HUDEP-2 (cell line): ENCODE data around the gene VEGFA.

ENCODE experiments used
- DNase-seq, 76 experiments: peaks; one replicate each; lab custom pipeline; 2025; ENCODE audit not compliant: unreplicated experiment in 76 of 76; lab: John Stamatoyannopoulos, UW

VEGFA gene

DNA sequence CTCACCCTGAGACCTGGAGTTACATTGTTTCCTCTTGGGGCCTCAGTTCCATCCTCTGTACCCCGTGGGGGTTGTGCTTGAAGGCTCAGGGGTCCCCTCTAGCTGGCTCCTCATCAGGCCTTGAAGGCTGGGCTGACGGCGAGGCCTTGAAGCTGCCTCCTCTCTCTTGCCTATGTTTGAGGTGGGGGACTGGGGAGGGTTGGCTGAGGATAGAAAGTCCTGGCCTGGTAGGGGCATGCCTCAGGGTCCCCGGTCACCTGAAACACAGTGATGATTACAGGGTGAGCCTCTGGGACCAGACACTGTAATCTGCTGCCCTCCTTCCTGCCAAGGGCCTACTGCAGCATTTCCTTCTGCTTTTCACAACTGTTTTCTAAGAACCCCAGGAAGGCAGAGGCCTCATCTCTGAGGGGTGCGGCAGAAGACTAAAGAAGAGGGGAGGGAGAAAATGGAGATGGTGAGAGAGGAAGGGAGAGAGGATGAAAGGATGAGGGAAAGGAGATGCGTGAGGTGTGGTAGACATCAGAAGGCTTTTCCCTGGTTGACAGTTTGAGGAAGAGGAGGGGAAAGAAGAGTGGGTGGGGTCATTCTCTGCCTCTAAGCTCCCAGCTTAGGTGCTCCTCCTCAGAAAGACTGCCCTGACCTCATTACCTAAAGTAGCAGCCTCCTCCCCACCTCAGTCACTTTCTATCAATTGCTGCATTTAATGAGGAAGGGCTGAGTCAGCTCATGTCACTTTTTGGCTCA lies 29.7 kb downstream of the VEGFA start:
- DNase-seq = peak in 2 of 76 experiments; percentile 22 to 33

DNA sequence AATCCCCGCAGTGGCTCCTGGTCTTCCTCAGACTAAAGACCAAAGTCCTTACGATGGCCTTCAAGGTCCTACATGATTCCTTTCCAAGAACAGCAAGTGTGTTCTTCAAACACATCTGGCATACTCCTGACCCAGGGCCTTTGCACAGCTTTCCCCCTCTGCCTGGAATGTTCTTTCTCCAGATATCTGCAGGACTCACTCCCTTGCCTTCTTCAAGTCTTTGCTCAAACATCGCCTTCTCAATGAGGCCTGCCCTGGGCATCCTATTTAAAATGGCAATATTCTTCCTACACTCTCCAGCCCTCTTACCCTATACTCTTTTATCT lies 30.2 kb downstream of the VEGFA start:
- DNase-seq = no peak

DNA sequence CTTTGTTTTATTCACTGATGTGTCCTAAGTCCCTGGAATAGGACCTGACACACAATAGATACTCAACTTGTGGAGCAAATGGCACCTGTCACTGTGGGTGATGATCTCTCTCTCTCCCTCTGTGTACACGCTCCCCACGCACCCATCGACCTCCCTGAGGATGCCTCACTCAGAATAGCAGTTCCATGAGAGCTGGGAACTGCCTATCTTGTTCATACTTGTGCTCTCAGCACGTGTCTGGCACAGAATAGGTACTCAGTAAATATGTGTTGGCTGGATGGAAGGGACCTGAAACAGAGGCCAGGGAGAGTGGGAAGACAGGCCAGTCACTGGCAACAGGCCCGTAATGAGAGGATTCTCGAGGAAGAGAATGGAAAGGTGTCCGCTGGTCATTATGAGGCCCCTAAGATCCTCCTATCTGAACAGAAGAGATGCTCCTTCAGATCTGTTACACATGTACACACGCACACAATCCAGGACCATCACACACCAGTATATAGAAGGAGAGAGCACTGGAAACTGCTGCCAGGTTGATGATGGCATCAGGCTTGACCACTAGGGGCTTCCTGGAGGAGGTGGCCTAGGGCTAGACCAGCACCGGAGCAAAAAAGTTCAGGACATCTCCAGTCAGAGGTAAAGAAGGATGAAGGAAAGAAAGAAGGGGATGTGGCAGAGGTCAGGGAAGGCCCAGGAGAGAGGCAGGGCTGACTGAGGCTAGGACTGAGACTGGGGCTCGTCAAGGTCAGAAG lies 30.9 kb downstream of the VEGFA start:
- no peak for DNase-seq

DNA sequence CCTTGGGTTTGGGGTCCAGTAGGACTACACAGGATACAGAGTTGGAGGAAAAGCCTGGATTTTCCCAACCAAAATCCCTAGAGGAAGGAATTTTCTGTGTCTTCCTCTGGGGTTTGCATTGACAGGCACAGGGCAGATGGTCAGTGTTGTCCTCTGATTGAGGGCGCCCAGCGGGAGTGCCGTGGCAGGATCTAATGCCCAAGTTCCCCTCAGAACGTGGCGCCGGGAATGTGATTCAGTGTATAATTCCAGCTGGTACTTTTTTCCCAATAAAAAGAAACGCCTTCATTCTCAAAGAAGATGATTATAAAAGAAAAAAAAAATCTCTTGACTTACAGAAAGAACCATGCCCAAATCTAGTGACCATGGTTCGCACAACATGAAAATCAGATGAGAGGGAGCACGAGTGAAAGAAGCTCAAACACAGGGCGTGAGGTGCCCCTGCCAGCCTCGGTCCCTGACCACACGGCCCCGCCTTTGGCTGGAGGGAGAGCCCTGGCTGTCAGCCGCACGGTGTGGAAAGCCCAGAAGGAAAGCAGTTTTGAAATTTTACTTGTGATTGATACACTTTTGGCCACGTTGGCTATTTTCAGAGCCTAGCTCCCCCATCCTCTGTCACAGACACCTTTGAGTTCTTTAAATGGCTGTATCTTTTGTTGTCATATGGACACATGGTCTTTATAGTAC lies 31.6 kb downstream of the VEGFA start:
- no peak for DNase-seq

DNA sequence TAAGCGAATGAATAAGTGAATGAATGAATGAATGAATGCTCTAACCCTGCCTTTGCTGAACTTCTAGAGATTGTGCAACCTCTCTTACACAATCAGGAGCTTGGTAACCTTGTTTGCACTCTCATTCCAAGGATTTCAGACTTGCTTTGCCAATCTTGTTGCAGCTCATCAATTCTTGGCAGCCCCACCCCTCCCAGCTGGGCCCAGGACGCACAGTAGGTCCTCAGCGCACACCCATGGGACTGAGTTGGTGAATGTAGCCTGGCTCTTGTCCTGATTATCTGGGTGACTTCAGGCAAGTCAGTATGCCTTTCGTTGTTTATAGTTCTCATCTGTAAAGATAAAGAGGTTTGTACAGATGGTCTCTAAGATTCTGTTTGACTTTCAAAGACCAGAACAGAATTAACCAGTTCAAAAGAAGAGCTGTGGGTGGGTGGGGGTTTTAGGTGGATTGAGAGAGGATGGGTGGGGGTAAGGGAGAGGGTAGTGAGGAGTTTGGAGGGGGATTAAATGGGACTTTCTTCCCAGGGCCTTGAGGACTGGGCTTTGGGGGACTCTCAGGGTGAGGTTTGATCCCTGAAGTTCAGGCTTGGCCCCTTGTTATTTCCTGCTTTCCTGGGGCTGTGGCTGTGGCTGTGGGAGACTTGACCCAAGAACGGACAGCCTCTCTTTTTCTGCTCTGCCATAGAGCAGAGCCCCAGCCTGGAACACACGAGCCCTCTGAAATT lies 33.2 kb downstream of the VEGFA start:
- DNase-seq = peak in 5 of 76 experiments; percentile 15 to 44 (median 22)

DNA sequence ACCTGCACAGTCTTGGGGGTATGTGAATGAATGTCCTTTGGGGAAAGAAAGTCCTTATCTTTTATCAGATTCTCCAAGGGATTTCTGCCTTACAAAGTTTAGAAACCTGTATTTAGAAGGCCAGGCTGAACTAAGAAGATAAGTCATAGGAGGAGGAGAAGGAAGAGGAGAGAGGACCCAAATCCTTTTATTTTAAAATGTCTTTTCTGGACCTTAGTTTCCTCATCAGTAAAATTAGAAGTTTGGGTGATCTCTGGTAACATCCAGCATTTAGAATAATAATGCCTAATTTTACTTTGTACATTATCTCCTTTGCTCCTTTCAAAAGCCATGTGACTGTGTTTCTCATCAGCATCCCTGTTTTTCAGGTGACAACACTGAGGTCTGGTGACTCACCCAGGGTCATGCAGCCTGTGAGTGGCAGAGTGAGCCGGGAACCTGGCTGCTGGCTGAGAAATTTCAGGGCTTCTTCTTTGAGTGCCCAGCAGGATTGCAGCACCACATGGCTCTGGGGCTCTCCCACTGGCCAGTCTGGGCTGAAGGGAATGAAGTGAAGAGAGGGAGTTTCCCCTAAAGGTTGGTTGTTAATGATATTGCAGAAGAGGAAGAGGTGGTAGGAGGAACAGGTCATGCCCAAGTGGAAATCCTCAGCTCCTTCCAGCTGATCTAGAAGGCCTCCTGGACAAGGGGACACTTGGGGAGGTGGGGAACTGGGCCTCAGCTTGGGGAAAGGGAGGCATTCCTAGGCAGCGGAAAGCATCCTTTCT lies 34.0 kb downstream of the VEGFA start:
- DNase-seq = peak in 1 of 76 experiments; percentile 16

DNA sequence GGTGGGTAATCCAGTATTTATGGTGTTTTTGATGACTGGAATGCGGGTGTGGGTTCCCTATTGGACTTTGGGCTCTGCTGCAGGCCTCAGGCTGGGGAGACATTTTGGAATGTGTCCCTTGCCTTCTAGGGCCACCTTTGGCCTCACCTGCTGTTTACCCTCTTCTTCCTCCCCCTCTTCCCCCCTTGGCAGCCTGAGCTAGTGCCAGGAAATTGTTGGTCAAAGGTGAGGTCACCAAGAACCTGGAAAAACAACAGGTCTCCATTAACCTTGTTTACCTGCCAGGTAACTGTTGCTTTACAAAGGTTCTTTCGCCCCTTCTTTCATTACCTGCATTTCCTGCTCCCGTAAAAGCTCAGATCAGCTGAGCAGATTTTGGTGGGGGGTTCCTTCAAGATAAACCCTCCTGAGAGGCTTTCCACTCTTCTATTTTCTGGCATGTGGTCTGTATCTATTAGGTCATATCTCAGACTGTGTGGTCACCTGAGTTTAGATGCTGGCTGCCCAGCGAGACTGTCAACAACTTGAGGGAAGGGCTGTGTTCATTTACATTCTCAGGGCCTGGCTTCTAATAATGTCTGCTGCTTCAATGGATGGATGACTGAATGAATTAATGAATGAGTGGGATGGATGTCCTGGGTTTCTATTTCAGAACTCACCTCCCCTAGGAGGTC lies 34.7 kb downstream of the VEGFA start:
- DNase-seq = no peak

DNA sequence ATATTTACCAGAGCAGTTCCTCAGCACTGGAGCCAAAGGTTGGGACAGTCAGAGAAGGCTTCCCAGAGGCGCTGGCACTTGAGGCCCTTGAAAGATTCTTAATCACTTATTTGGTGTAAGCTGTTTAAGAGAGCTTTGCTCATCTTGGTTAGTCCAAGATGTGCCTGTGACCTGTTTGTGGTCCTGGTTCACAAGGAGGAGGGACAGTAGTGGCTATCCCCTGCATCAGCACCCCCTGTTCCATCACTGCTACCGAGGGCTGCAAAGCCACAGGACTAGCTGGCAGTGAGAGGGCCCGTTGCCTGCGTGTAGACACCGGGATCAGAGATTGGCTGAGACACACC lies 35.7 kb downstream of the VEGFA start:
- DNase-seq = no peak

DNA sequence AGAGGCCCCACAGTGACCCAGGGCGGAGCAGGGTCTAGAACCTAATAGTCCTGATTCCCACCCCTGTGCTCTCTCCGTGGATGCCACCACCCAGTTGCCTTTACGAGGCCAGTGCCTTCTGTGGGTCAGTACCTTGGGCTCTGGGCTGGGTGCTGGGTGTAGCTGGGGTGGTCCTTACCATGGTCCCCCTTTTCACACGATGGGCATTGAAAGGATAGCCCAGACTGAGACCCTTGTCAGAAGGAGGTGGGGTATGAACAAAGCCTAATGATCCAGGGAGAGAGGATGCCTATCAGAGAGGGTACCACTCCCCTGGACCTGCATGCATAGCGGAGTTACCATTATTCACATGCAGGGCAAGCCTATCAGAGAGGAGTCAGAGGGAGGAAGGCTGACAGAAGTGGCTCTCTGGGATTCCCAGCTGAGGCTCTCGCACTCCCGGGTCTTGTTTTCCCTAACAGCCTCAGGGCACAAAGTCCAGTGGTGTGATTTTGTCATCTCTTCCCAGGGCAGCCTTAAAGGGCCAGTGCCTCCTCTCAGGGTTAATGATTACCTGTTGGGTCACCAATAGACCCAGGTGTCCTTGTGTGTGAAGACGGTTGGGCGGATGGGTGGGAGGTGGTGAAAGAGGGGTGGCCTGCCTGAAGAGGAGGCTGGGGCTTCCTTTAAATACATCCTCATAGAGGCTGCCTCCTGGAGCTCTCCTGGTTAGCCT lies 36.2 kb downstream of the VEGFA start:
- DNase-seq = no peak

DNA sequence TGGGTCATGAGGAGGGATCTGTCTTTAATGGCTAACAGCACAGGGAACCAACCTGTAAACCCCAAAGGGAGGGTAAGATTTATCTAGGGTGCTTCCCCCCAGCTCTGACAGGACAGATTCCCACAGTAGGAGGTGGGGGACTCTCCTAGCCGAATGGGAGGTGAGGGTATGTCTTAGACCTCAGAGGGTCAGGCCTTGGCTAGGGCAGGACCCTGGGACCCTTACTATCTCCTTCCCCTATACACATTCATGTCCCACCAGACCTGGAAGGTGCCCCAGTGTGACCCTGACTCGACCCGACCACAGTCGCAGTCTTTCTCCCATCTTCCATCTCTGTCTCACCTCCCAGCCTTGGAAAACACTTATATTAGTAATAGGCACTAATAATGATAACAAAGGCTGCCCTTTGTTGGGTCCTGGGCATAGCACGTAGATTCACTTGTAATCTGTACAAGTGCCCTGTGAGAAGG lies 36.8 kb downstream of the VEGFA start:
- no peak for DNase-seq

DNA sequence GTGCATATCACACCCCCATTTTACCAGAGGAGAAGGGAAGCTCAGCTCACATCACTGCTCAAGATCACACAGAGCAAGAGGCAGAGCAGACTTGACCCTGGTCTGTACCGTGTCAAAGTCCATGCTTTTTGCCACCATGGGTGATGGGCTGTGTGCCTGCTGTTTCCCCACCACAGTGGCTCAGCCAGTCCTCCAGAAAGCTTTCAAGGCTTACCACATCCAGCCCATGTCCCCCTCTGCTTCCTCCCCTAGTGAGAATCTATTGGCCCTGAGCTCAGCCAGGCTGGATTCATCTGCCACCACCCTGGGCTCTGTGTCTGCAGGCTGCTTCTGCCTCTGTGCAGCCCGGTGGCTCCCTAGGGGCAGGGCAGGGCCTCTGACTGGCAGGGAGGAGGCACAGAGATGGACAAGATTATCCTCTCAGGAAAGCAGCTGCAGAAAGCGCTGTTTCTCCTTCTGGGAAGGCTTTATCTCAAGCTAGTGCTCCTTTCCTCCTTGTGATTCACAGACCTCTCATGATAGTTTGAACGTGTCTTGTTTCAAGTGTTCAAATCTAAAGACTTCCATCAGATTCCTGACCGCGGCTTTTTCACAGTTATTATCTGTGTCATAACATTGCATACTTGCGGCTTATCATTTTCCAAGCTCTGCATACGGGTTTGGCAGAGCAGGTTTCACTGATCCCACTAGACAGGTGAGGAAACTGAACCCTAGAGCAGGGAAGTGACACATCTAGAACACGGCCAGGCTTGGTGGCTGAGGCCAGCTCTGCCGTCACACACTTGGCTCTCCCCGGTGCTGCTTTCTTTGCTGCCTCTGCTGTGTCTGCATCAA lies 37.4 kb downstream of the VEGFA start:
- DNase-seq = peak in 70 of 76 experiments; percentile 30 to 87 (median 67)

DNA sequence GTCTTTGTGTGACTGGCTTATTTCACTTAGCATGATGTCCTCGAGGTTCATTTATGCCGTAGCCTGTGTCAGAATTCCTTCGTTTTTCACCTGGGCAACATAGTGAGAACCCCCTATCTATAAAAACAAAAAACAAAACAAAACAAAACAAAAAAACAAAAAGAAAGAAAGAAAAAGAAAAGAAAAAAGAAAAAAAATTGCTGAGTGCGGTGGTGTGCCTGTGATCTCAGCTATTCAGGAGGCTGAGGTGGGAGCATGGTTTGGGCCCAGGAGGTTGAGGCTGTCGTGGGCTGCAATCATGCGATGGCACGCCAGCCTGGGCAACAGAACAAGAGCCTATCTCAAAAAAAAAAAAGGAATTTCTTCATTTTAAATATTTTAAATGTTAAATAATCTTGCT lies 38.4 kb downstream of the VEGFA start:
- DNase-seq = no peak

DNA sequence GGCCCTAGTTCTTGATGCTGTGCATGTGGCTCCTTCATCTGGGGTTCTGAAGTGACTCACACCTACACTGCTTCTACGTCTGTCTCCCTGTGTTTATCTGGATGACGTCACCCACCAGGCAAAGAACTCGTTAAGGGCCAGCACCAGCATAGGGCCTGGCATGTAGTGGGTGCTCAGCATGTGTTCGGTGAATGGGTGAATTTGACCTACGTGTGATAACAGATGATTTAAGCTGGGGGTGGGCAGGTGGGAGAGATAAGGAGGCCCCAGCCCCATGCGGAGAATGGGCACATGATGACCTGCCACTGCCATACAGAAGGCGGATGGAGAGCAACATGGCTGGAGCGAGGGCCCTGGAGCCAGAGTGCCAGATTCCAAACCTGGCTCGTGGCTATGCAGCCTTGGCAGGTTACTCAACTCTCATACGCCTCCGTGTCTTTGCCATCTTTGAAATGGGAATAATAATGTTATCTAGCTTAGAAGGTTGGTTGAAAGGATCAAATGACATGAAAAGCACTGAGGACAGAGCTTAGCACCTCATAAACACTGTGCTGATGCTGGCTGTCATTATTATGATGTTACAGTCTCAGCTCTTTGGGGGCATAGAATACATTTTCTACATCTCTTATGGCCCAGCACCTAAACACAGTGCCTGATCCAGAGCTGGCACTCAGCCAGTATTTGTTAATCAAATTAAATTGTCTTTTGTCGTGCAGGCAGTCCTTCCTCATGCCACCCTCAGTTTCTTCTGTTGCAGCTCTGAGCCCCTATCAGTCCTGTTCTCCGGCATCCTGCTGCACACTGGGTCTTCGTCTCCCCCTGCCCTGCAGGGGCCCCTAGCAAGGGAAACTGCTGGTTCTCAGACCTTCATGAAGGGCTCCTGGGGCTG lies 39.6 kb downstream of the VEGFA start:
- DNase-seq = peak in 18 of 76 experiments; percentile 9 to 65 (median 36)

DNA sequence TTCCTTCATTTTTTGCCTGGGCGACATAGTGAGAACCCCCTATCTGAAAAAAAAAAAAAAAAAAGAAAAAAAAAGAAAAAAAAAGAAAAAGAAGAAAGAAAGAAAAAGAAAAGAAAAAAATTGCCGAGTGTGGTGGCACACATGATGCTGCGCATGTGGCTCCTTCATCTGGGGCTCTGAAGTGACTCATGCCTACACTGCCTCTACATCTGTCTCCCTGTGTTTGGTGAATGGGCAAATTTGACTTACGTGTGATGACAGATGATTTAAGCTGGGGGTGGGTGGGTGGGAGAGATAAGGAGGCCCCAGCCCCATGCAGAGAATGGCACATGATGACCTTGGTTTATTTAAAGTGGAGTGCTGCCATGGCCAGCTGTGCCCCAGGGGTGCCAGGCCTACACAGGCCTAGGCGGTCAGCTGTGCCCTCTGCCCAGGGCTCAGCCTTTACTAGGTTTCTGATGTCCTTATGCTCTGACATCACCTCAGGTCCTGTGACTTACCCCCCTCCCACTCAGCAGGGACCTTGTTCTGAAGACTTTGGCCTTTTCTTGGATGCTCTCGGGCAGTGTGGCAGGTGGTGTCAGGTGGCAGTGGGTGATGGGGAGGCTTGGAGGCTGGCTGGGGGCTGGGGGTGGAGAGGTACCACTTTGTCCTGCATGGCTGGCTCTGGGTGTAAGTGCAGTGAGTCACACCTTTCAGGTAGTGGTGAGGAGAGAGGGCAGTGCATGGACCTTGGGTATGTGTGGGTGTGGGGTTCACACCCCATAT lies 41.1 kb downstream of the VEGFA start:
- peak in 1 of 76 experiments; percentile 30 for DNase-seq

DNA sequence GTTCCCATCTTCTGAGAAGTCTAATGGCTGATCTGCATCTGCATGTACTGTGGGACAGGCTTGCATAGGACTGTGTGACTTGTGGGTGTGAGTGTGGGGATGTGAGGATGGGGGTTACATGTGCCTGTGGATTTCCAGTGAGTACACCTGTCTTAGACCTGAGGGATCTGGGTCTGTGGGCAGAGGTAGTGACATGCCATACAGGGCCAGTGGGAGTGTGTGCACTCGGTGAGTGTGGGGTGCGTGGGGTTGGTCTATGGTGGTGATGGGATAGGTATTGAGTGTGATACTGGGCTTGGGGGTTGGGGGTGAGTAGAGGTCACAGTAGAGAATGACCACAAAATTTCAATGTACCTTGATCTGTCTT lies 41.7 kb downstream of the VEGFA start:
- no peak for DNase-seq

DNA sequence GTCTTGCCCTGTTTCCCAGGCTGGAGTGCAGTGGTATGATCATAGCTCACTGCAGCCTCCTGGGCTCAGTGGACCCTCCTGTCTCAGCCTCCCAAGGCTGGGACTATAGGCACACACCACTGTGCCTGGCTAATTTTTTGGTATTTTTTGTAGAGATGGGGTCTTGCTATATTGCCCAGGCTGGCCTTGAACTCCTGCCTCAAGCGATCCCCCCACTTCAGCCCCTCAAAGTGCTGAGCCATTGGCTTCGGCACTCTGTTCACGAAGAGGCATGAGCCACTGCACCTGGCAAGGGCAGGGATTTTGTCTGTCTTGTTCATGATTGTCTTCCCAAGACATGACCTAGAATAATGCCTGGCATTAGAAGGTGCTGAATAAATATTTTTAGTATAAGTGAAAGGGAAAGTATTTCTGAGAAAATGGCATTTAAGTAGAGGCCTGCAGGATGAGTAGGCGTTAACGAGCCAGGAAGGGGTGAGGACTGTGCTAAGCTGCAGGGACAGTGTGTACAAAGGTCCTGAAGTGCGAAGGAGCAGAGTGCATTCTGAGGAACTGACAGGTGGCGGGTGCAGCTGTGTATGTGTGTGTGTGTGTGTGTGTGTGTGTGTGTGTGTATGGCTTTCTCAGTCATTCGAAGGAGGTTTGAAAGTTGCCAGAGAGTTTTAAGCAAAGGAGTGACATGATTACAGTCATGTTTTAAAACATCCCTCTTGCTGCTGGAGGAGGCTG lies 43.0 kb downstream of the VEGFA start:
- DNase-seq = no peak
